ENCODE data around the gene ROR1.

DNA sequence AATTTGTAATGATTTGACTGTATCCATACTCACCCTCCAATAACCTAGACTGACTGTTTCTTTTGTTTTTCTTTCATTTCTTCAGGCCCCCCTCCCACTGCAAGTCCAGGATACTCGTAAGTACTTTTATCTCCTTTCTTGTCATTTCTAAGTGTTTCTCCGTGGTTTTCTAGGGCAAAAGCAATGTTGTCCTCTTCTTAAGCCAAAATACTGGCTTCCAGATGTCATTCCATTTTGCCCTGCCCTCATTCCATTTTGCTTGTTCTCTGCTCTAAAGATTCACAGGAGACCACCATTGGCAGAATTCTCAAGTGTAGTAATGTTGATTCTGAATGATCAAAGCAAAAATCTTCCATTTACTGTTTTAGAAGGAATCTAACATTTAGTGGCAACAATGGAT is 276.8 kb downstream of the ROR1 start:
- TF ChIP-seq RAD21 (IDR thresholded peaks at IDR 0.05; ENCODE audit: low read length) (no peak), EP300 (IDR thresholded peaks at IDR 0.05; ENCODE audit: borderline replicate concordance in 1 of 2, low read depth in 1 of 2, low read length in 1 of 2) (no peak)
- TF ChIP-seq, protein P1, sequence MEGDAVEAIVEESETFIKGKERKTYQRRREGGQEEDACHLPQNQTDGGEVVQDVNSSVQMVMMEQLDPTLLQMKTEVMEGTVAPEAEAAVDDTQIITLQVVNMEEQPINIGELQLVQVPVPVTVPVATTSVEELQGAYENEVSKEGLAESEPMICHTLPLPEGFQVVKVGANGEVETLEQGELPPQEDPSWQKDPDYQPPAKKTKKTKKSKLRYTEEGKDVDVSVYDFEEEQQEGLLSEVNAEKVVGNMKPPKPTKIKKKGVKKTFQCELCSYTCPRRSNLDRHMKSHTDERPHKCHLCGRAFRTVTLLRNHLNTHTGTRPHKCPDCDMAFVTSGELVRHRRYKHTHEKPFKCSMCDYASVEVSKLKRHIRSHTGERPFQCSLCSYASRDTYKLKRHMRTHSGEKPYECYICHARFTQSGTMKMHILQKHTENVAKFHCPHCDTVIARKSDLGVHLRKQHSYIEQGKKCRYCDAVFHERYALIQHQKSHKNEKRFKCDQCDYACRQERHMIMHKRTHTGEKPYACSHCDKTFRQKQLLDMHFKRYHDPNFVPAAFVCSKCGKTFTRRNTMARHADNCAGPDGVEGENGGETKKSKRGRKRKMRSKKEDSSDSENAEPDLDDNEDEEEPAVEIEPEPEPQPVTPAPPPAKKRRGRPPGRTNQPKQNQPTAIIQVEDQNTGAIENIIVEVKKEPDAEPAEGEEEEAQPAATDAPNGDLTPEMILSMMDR (IDR thresholded peaks at IDR 0.05), result no peak
